ENCODE measurements around the gene ARID2. TPM values are rescaled to one million over a fixed set of nuclear protein-coding genes. Genes with fewer than 3 reads are reported as not detected.
A peak's percentile ranks its signal among the peaks of the same experiment; 100 is the strongest.

The ARID2 gene
- polyA plus RNA-seq = 1 to 10 TPM; 5.0 to 8.5 TPM

- WGBS, 2 donors = 0 to 1% methylated on average over 66 to 88 of the region's 88 CpGs
- no peaks in the 10 kb centered on the region for H3K27me3 ChIP-seq (ENCODE audit: control insufficient read depth in 1 of 2, insufficient read depth in 2 of 2, low read length in 2 of 2)
- peak within 1 kb of the TSS; percentile 75 to 99 for H3K4me3 ChIP-seq (ENCODE audit: low read depth in 1 of 2, low read length in 2 of 2)
- H3K27ac ChIP-seq (ENCODE audit: low read depth in 2 of 2, low read length in 1 of 2) = peak within 1 kb of the TSS; percentile 97 to 99
- H3K9me3 ChIP-seq (ENCODE audit: control insufficient read depth in 2 of 2, insufficient read depth in 1 of 2, low read depth in 1 of 2, low read length in 1 of 2) = no peaks in the 10 kb centered on the region
- H3K36me3 ChIP-seq (ENCODE audit: control insufficient read depth in 2 of 2, insufficient read depth in 2 of 2, low read length in 1 of 2) = no peaks in the 10 kb centered on the region
- H3K4me1 ChIP-seq (ENCODE audit: control insufficient read depth in 2 of 2, insufficient read depth in 2 of 2, low read length in 1 of 2) = no peaks in the 10 kb centered on the region
These were observed at the start of gene ARID2 for GRCh38 chr12:45729233-45730083. TSS of gene ARID2 (plus strand) at chr12:45729706. CDS start at chr12:45729837, 131 bp downstream.

DNA sequence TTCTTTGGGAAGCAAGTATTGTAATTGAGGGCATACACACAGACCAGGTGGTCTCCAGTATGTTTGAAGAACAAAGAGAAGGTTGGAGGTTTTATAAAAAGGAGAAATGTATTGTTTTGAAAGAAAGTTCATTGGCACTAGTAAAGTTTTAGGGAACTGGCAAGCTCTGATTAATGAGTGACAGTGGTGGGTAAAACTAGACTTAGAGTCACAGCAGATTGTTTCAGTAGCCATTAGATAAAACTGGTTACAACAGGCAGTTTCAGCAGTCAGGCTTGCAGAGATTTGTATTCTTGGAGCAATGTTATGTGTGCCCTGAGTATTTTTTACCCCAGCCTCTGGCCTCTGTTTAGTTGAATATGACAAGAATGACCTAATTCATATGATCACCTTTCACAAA lies 49.1 kb upstream of the ARID2 start:
- Histone ChIP-seq H3K4me3 (ENCODE audit: low read depth in 1 of 2, low read length in 2 of 2) (no peak overlapping the region), H3K36me3 (ENCODE audit: control insufficient read depth in 2 of 2, insufficient read depth in 2 of 2, low read length in 1 of 2) (no peaks in the 10 kb centered on the region), H3K27me3 (ENCODE audit: control insufficient read depth in 1 of 2, insufficient read depth in 2 of 2, low read length in 2 of 2) (no peaks in the 10 kb centered on the region)

GRCh38 chr12:45681465-45681864 lies 48.0 kb upstream of the ARID2 start:
- H3K4me1 ChIP-seq (ENCODE audit: control insufficient read depth in 2 of 2, insufficient read depth in 2 of 2, low read length in 1 of 2) = no peaks in the 10 kb centered on the region
- H3K4me3 ChIP-seq (ENCODE audit: low read depth in 1 of 2, low read length in 2 of 2) = no peak overlapping the region
- no peak overlapping the region for H3K27ac ChIP-seq (ENCODE audit: low read depth in 2 of 2, low read length in 1 of 2)
- no peaks in the 10 kb centered on the region for H3K9me3 ChIP-seq (ENCODE audit: control insufficient read depth in 2 of 2, insufficient read depth in 1 of 2, low read depth in 1 of 2, low read length in 1 of 2)
- H3K36me3 ChIP-seq (ENCODE audit: control insufficient read depth in 2 of 2, insufficient read depth in 2 of 2, low read length in 1 of 2) = no peaks in the 10 kb centered on the region
- H3K27me3 ChIP-seq (ENCODE audit: control insufficient read depth in 1 of 2, insufficient read depth in 2 of 2, low read length in 2 of 2) = no peaks in the 10 kb centered on the region

More for the DNA sequence above, 49.1 kb upstream of the ARID2 start:
- Histone ChIP-seq H3K27ac (ENCODE audit: low read depth in 2 of 2, low read length in 1 of 2) (no peak overlapping the region), H3K9me3 (ENCODE audit: control insufficient read depth in 2 of 2, insufficient read depth in 1 of 2, low read depth in 1 of 2, low read length in 1 of 2) (no peaks in the 10 kb centered on the region), H3K4me1 (ENCODE audit: control insufficient read depth in 2 of 2, insufficient read depth in 2 of 2, low read length in 1 of 2) (no peaks in the 10 kb centered on the region)

GRCh38 chr12:45685680-45686079 lies 43.8 kb upstream of the ARID2 start:
- Histone ChIP-seq H3K9me3 (ENCODE audit: control insufficient read depth in 2 of 2, insufficient read depth in 1 of 2, low read depth in 1 of 2, low read length in 1 of 2) (no peaks in the 10 kb centered on the region), H3K4me1 (ENCODE audit: control insufficient read depth in 2 of 2, insufficient read depth in 2 of 2, low read length in 1 of 2) (no peaks in the 10 kb centered on the region), H3K27me3 (ENCODE audit: control insufficient read depth in 1 of 2, insufficient read depth in 2 of 2, low read length in 2 of 2) (no peaks in the 10 kb centered on the region), H3K27ac (ENCODE audit: low read depth in 2 of 2, low read length in 1 of 2) (no peak overlapping the region), H3K4me3 (ENCODE audit: low read depth in 1 of 2, low read length in 2 of 2) (no peak overlapping the region), H3K36me3 (ENCODE audit: control insufficient read depth in 2 of 2, insufficient read depth in 2 of 2, low read length in 1 of 2) (no peaks in the 10 kb centered on the region)
- 79 to 81% methylated on average over 1 of the region's 1 CpG for WGBS, 2 donors

DNA sequence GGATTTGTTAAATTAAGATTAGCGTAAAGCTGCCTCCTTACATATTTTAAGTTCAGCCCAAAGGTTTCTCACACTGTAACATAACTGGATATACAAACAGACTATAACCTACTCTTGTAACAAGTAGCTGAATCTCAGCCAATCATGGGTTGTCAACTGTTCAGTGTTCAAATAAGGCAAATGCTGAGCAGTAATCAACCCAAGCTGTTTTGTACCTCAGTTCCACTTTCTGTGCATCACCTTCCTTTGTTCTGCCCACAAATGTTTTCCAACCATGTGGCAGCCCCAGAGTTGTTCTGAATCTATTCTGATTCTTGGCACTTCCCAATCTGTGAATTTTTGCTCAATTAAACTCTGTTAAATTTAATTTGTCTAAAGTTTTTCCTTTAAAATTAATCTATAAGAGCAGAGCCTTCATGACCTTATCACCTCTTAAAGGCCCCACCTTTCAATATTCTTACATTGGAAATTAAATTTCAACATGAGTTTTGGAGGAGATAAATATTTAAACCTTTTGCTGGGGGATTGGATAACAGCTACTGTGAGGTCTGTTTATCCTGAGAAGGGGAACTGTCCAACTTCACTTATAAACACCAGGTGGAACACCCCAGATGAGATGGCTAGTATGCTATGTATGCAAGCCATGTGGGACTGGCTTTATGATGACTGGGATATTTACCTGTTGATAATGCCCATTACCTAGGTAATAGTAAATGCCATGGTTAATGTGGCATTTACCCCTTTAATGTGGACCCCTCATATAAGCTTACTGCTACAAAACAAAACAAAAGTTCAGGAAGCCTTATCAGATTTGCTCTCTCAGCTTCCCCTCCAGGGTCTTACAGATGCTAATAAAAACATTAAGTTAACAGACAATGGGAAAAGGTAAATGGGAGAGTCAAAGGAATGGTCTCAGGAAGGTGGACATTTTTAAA lies 42.2 kb upstream of the ARID2 start:
- H3K27me3 ChIP-seq (ENCODE audit: control insufficient read depth in 1 of 2, insufficient read depth in 2 of 2, low read length in 2 of 2) = no peaks in the 10 kb centered on the region
- H3K27ac ChIP-seq (ENCODE audit: low read depth in 2 of 2, low read length in 1 of 2) = no peak overlapping the region
- H3K4me1 ChIP-seq (ENCODE audit: control insufficient read depth in 2 of 2, insufficient read depth in 2 of 2, low read length in 1 of 2) = no peaks in the 10 kb centered on the region
- H3K4me3 ChIP-seq (ENCODE audit: low read depth in 1 of 2, low read length in 2 of 2) = no peak overlapping the region
- H3K9me3 ChIP-seq (ENCODE audit: control insufficient read depth in 2 of 2, insufficient read depth in 1 of 2, low read depth in 1 of 2, low read length in 1 of 2) = no peaks in the 10 kb centered on the region
- no peaks in the 10 kb centered on the region for H3K36me3 ChIP-seq (ENCODE audit: control insufficient read depth in 2 of 2, insufficient read depth in 2 of 2, low read length in 1 of 2)
- WGBS, 2 donors = 96 to 97% methylated on average over 1 of the region's 1 CpG

- Histone ChIP-seq H3K4me3 (ENCODE audit: low read depth in 1 of 2, low read length in 2 of 2) (no peak overlapping the region), H3K36me3 (ENCODE audit: control insufficient read depth in 2 of 2, insufficient read depth in 2 of 2, low read length in 1 of 2) (no peaks in the 10 kb centered on the region), H3K4me1 (ENCODE audit: control insufficient read depth in 2 of 2, insufficient read depth in 2 of 2, low read length in 1 of 2) (no peaks in the 10 kb centered on the region), H3K9me3 (ENCODE audit: control insufficient read depth in 2 of 2, insufficient read depth in 1 of 2, low read depth in 1 of 2, low read length in 1 of 2) (no peaks in the 10 kb centered on the region), H3K27ac (ENCODE audit: low read depth in 2 of 2, low read length in 1 of 2) (no peak overlapping the region), H3K27me3 (ENCODE audit: control insufficient read depth in 1 of 2, insufficient read depth in 2 of 2, low read length in 2 of 2) (no peaks in the 10 kb centered on the region)
These were observed 41.3 kb upstream of the ARID2 start for GRCh38 chr12:45688183-45688582.

DNA sequence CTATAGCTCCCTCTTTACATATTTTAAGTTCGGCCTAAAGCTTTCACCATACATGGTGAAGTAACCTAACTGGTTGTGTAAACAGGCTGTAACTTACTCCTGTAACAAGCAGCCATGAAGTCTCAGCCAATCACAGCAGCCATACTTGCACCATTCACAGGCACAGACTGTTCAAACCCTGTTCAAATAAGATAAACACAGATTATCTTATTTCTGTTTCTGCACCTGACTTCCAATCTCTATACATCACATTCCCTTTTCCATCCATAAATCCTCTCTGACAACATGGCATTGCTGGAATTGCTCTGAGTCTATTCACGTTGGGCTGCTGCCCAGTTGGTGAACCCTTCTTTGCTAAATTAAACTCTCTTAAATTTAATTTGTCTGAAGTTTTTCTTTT lies 34.5 kb upstream of the ARID2 start:
- Histone ChIP-seq H3K36me3 (ENCODE audit: control insufficient read depth in 2 of 2, insufficient read depth in 2 of 2, low read length in 1 of 2) (peaks cover 0 to 4% of the 10 kb centered on the region in 2 donors), H3K27ac (ENCODE audit: low read depth in 2 of 2, low read length in 1 of 2) (no peak overlapping the region), H3K27me3 (ENCODE audit: control insufficient read depth in 1 of 2, insufficient read depth in 2 of 2, low read length in 2 of 2) (no peaks in the 10 kb centered on the region), H3K4me3 (ENCODE audit: low read depth in 1 of 2, low read length in 2 of 2) (no peak overlapping the region), H3K9me3 (ENCODE audit: control insufficient read depth in 2 of 2, insufficient read depth in 1 of 2, low read depth in 1 of 2, low read length in 1 of 2) (peaks cover 7 to 8% of the 10 kb centered on the region in 2 donors), H3K4me1 (ENCODE audit: control insufficient read depth in 2 of 2, insufficient read depth in 2 of 2, low read length in 1 of 2) (no peaks in the 10 kb centered on the region)
- 71 to 78% methylated on average over 2 of the region's 2 CpGs for WGBS, 2 donors

- H3K4me1 ChIP-seq (ENCODE audit: control insufficient read depth in 2 of 2, insufficient read depth in 2 of 2, low read length in 1 of 2) = no peaks in the 10 kb centered on the region
- peaks cover 0 to 4% of the 10 kb centered on the region in 2 donors for H3K36me3 ChIP-seq (ENCODE audit: control insufficient read depth in 2 of 2, insufficient read depth in 2 of 2, low read length in 1 of 2)
- no peaks in the 10 kb centered on the region for H3K27me3 ChIP-seq (ENCODE audit: control insufficient read depth in 1 of 2, insufficient read depth in 2 of 2, low read length in 2 of 2)
- peaks cover 7 to 8% of the 10 kb centered on the region in 2 donors for H3K9me3 ChIP-seq (ENCODE audit: control insufficient read depth in 2 of 2, insufficient read depth in 1 of 2, low read depth in 1 of 2, low read length in 1 of 2)
- H3K4me3 ChIP-seq (ENCODE audit: low read depth in 1 of 2, low read length in 2 of 2) = no peak overlapping the region
- no peak overlapping the region for H3K27ac ChIP-seq (ENCODE audit: low read depth in 2 of 2, low read length in 1 of 2)
These were observed 33.9 kb upstream of the ARID2 start for GRCh38 chr12:45695606-45696005.

GRCh38 chr12:45696049-45696448 lies 33.5 kb upstream of the ARID2 start:
- no peaks in the 10 kb centered on the region for H3K4me1 ChIP-seq (ENCODE audit: control insufficient read depth in 2 of 2, insufficient read depth in 2 of 2, low read length in 1 of 2)
- no peak overlapping the region for H3K27ac ChIP-seq (ENCODE audit: low read depth in 2 of 2, low read length in 1 of 2)
- H3K4me3 ChIP-seq (ENCODE audit: low read depth in 1 of 2, low read length in 2 of 2) = no peak overlapping the region
- peaks cover 0 to 4% of the 10 kb centered on the region in 2 donors for H3K36me3 ChIP-seq (ENCODE audit: control insufficient read depth in 2 of 2, insufficient read depth in 2 of 2, low read length in 1 of 2)
- WGBS, 2 donors = 96% methylated on average over 7 of the region's 7 CpGs
- H3K9me3 ChIP-seq (ENCODE audit: control insufficient read depth in 2 of 2, insufficient read depth in 1 of 2, low read depth in 1 of 2, low read length in 1 of 2) = peaks cover 7 to 8% of the 10 kb centered on the region in 2 donors
- H3K27me3 ChIP-seq (ENCODE audit: control insufficient read depth in 1 of 2, insufficient read depth in 2 of 2, low read length in 2 of 2) = no peaks in the 10 kb centered on the region
